ENCODE data around the gene MEF2D.

GRCh38 chr1:156483397-156483796 lies 17.2 kb downstream of the MEF2D start:
- TF ChIP-seq CTCF (IDR thresholded peaks at IDR 0.05; ENCODE audit: low read length): no peak
- TF ChIP-seq EZH2 (IDR thresholded peaks at IDR 0.05; ENCODE audit: borderline replicate concordance, low read length): no peak
